Liver (tissue), 3 donors: Measurements from ENCODE around the gene SLC2A9.

Experiments
- GABPA ChIP-seq, 2 donors: IDR thresholded peaks in 1 of 2; conservative IDR thresholded peaks in 1 of 2; 2 replicates each; pipeline ENCODE4 v1.6.1; 2016; ENCODE audit warnings: antibody characterized with exemption in 2 of 2, mild to moderate bottlenecking in 1 of 2, moderate library complexity in 1 of 2
- JUND ChIP-seq, 2 donors: IDR thresholded peaks; 2 replicates each; pipeline ENCODE4 v1.6.1; 2016; ENCODE audit warnings: antibody characterized with exemption in 2 of 2
- MAX ChIP-seq: IDR thresholded peaks from 2 replicates; pipeline ENCODE4 v1.6.1; 2016; ENCODE audit warnings: antibody characterized with exemption
- RAD21 ChIP-seq, 2 donors: IDR thresholded peaks; 2 replicates each; pipeline ENCODE4 v1.6.1; 2016; ENCODE audit warnings: antibody characterized with exemption in 2 of 2, mild to moderate bottlenecking in 2 of 2
- RXRA ChIP-seq, 2 donors: IDR thresholded peaks; 2 replicates each; pipeline ENCODE4 v1.6.1; 2017 to 2018; ENCODE audit warnings: antibody characterized with exemption in 2 of 2, mild to moderate bottlenecking in 1 of 2
- SP1 ChIP-seq: IDR thresholded peaks from 2 replicates; pipeline ENCODE4 v1.6.1; 2018; ENCODE audit warnings: antibody characterized with exemption, mild to moderate bottlenecking
- TAF1 ChIP-seq: conservative IDR thresholded peaks from 2 replicates; pipeline ENCODE4 v1.6.1; 2016; ENCODE audit warnings: antibody characterized with exemption, mild to moderate bottlenecking
- YY1 ChIP-seq: IDR thresholded peaks from 2 replicates; pipeline ENCODE4 v1.6.1; 2016; ENCODE audit warnings: antibody characterized with exemption, mild to moderate bottlenecking
- TF ChIP-seq, protein P1 (sequence below): fragments of 150-350 bp; IDR thresholded peaks from 2 replicates; pipeline ENCODE4 v1.5.1; 2017; ENCODE audit warnings: improper control_type of control experiment, low read depth, low read length; ENCODE audit not compliant: missing input control
- TF ChIP-seq, protein P2 (sequence below): IDR thresholded peaks from 2 replicates; pipeline ENCODE4 v1.6.1; 2016; ENCODE audit warnings: antibody characterized with exemption
- TF ChIP-seq, protein P3 (sequence below): IDR thresholded peaks from 2 replicates; pipeline ENCODE4 v1.6.1; 2016; ENCODE audit warnings: antibody characterized with exemption, mild to moderate bottlenecking
- TF ChIP-seq, protein P4 (sequence below): IDR thresholded peaks from 2 replicates; pipeline ENCODE4 v1.6.1; 2016; ENCODE audit warnings: antibody characterized with exemption
- donor health status: healthy.
- donor health status: healthy.

GRCh38 chr4:9826551-9826950 is 194.7 kb downstream of the SLC2A9 start:
- TF ChIP-seq, protein P1, sequence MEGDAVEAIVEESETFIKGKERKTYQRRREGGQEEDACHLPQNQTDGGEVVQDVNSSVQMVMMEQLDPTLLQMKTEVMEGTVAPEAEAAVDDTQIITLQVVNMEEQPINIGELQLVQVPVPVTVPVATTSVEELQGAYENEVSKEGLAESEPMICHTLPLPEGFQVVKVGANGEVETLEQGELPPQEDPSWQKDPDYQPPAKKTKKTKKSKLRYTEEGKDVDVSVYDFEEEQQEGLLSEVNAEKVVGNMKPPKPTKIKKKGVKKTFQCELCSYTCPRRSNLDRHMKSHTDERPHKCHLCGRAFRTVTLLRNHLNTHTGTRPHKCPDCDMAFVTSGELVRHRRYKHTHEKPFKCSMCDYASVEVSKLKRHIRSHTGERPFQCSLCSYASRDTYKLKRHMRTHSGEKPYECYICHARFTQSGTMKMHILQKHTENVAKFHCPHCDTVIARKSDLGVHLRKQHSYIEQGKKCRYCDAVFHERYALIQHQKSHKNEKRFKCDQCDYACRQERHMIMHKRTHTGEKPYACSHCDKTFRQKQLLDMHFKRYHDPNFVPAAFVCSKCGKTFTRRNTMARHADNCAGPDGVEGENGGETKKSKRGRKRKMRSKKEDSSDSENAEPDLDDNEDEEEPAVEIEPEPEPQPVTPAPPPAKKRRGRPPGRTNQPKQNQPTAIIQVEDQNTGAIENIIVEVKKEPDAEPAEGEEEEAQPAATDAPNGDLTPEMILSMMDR = no peak
- no peak for TF ChIP-seq YY1
- TF ChIP-seq, protein P2, sequence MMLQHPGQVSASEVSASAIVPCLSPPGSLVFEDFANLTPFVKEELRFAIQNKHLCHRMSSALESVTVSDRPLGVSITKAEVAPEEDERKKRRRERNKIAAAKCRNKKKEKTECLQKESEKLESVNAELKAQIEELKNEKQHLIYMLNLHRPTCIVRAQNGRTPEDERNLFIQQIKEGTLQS = no peak
- TF ChIP-seq, protein P3, sequence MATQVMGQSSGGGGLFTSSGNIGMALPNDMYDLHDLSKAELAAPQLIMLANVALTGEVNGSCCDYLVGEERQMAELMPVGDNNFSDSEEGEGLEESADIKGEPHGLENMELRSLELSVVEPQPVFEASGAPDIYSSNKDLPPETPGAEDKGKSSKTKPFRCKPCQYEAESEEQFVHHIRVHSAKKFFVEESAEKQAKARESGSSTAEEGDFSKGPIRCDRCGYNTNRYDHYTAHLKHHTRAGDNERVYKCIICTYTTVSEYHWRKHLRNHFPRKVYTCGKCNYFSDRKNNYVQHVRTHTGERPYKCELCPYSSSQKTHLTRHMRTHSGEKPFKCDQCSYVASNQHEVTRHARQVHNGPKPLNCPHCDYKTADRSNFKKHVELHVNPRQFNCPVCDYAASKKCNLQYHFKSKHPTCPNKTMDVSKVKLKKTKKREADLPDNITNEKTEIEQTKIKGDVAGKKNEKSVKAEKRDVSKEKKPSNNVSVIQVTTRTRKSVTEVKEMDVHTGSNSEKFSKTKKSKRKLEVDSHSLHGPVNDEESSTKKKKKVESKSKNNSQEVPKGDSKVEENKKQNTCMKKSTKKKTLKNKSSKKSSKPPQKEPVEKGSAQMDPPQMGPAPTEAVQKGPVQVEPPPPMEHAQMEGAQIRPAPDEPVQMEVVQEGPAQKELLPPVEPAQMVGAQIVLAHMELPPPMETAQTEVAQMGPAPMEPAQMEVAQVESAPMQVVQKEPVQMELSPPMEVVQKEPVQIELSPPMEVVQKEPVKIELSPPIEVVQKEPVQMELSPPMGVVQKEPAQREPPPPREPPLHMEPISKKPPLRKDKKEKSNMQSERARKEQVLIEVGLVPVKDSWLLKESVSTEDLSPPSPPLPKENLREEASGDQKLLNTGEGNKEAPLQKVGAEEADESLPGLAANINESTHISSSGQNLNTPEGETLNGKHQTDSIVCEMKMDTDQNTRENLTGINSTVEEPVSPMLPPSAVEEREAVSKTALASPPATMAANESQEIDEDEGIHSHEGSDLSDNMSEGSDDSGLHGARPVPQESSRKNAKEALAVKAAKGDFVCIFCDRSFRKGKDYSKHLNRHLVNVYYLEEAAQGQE = no peak
- no peak for TF ChIP-seq JUND (IDR thresholded peaks at IDR 0.05)
- TF ChIP-seq RAD21 (IDR thresholded peaks at IDR 0.05) = no peak
- TF ChIP-seq RXRA (IDR thresholded peaks at IDR 0.05) = no peak
- TF ChIP-seq TAF1 = no peak
- TF ChIP-seq SP1 = no peak
- TF ChIP-seq, protein P4, sequence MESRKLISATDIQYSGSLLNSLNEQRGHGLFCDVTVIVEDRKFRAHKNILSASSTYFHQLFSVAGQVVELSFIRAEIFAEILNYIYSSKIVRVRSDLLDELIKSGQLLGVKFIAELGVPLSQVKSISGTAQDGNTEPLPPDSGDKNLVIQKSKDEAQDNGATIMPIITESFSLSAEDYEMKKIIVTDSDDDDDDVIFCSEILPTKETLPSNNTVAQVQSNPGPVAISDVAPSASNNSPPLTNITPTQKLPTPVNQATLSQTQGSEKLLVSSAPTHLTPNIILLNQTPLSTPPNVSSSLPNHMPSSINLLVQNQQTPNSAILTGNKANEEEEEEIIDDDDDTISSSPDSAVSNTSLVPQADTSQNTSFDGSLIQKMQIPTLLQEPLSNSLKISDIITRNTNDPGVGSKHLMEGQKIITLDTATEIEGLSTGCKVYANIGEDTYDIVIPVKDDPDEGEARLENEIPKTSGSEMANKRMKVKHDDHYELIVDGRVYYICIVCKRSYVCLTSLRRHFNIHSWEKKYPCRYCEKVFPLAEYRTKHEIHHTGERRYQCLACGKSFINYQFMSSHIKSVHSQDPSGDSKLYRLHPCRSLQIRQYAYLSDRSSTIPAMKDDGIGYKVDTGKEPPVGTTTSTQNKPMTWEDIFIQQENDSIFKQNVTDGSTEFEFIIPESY = no peak
- no peak for TF ChIP-seq GABPA (IDR thresholded peaks at IDR 0.05 in 1 of 2, conservative IDR thresholded peaks at IDR 0.05 in 1 of 2)
- no peak for TF ChIP-seq MAX
